ENCODE measurements around the gene VAX1.
A peak's percentile ranks its signal among the peaks of the same experiment; 100 is the strongest.

VAX1 gene

DNA sequence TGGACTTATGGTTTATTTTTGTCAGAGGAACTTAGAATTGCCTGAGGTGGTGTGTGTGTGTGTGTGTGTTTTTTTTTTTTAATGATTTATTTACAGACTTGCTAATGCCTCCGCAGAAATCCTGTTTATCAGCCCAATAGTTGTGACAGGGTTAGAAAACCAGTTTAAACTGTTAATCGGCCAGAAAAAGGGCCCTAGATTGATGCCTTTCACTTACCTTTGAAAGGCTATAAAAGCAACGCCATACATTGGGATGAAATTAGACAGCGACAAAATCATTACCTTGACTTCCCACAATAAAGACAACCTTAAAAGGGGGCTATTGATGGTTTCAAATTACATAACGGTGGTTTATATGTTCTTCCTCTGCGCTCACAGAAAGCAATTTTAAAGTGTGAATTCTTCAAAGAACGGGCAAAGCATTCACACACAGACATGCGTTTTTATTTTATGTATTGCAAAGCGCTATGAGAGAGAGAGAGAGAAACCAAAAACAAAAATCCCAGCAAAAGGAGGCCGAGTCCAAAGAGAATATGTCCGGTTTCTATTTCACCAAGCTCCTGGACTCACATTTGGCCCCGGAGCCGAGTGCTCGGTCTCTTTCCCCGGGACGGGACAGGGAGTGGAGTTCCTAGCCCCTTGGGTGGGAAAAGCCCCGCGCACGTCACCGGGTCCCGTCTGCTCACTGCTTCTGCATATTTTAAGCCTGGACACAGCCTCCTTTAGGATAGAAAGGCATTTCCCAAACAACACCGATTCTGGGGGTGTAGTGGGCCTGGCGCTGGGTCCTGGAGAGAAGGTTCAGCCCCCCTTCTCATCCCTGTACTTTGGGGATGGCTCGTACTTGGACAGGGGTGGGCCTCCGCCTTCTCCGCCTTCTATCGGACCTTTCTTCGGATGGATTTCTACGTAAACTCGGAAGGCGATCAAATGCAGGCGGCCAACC lies 26.8 kb upstream of the VAX1 start:
- H3K4me3 ChIP-seq (ENCODE audit: low read depth, low read length), result no peak overlapping the region

DNA sequence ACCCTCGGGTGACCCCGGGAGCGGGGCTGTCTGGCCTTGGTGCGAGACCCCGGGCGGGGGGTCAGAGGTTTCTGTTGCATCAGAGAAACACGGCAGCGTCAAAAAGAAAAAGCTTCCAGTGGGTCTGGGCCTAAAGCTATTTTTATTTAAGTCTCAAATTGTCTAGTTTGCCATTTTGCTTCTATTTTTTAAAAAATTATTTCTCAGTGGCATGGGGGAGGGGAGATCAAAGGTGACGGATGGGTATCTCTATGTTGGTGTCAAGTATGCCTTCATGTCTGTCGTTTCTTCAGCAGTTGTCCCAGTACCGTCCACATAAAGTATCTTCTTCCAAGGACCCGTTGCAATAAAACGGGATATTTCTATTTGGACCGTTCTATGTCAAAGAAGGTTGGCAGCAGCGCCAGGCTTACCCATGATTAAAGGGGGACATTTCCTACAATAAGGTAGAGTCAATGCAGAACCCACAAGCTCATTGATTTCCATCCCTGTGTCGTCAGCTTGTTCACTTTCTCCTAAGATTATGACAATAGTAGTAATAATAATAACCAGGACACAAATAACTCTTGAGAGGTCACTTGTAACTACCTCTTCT lies 26.0 kb upstream of the VAX1 start:
- no peak overlapping the region for H3K4me3 ChIP-seq (ENCODE audit: low read depth, low read length)

DNA sequence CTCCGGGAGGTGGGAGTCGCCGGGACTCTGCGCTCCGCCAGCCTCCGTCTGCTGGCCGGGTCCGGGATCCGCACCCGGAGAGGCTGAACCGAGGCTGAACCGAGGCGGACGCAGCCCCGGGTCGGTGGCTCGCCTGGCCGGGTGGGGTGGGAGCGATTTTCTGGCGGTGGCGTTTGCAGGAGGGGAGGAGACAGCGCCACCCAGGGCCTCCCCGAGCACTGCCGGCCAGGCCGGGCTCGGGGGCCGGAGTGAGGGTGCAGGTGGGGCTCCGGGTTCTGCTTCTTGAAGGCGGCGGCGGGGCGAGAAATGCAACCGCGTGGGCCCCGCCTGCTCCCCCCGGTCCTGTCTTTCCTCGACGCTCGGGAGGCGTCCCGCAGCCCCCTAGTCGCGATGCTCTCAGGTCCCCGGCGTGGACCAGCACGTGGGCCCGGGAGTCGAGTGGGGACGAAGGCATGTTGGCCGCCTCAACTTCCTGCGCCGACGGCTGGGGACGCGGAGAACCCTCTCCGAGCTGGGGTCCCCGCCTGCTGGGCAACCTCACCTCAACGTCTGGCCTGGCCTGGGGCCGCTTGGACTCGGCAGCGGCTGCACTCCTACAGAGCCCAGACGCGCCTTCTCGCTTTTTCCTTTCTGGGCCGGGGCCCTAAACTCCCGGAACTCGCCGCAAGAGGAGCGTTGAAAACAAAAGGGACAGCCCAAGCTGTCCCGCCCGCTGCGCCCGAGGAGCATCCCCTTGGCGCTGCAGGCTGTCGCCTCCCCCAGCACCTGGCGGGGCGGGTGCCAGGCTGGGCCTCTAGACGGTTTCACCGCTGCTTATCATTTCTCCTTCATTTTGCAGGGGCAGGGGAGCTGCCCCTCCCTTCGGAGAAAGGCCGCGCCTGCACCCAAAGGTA lies 25.2 kb upstream of the VAX1 start:
- H3K4me3 ChIP-seq (ENCODE audit: low read depth, low read length), result peak overlapping the region; percentile 24

DNA sequence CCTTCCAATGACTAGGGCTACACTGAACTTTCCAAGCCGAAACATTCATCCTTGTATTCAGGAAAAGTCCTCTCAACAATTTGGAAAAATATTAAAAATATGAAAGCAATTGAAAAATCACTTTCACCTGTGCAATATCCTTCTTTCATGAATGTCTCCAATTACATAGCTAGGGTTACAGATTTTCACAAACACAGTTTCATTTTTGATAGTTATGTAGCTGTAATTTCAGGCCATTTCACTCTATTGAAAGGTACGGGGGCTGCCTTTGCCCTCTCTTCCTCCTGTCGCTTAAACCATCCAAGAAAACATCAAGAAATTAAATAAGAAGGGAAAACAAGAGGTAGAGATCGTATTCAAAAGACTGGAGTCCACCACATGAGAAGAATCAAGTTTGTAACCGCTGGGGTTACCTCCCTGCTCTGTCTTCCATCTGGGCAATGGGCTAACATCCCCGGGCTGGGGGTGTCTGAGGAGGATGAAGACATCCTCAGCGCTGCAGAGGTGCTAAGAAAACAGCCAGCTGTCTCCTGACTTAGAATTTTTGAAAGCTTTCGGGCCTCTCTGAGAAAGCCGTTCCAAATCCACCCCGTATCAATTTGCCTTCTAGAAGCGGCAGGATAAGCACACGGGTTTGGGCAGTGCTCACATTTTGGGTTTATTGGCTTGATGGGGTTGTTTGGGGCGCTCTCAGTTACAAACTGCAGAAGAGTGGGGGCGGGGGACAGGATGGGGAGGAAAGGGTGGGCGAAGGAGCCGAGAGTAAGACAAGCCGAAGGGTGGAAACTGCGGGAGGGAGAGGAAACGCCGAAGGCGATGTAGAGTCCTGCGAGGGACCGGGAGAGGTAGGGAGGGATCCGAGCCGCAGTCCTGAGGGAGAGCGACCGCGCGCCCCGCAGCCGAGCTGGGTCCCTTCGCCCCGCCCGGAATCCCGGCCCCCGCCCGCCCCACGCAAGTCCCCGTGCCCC lies 24.3 kb upstream of the VAX1 start:
- H3K4me3 ChIP-seq (ENCODE audit: low read depth, low read length), result no peak overlapping the region

DNA sequence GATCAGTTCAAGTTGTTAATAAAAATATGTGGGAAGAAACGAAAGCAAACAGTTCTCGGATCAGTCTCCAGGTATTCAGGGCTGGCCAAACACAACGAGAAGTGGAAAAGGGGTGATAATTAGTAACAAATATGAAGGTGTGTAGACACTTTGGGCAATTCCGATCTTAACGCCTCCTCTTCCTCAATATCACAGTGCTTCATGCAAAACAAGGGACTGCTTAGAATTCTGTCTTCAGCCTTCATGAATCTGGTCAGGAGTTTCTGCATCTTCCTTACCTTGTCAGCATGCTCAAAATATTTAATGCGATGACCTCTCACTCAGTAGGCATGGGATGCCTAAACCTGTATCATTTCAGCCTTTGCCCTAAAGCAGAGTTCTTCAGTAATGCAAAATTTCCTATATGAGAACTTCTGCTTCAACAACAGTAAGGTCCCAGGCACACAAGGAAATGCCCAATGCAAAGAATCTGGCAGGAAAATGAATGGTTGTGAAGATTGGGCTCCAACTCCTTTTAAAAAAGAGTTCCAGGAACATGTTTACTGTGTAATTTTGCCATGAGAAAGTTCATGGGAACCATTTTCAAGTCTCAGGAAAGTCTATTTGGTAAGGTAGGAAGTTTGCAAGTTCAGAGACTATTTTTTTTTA lies 23.4 kb upstream of the VAX1 start:
- H3K4me3 ChIP-seq (ENCODE audit: low read depth, low read length), result no peak overlapping the region

DNA sequence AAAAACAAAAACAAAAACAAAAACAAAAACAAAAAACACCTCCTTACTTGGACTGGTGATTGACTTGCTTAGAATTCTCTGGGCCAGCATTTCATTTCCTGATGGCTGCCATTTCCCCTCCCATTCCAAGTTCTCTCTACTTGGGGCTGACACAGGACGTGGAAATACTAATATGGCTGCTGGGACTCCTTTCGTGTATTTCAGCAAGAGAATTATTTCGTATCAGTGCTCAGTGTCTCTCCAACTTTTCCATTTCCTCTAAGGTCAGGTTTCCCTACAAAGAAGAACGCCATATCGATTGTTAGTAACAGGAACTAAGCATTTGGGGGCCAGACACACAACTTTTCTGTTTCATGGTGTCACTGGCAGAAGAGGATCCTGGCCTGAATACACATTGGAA lies 22.5 kb upstream of the VAX1 start:
- no peak overlapping the region for H3K4me3 ChIP-seq (ENCODE audit: low read depth, low read length)

DNA sequence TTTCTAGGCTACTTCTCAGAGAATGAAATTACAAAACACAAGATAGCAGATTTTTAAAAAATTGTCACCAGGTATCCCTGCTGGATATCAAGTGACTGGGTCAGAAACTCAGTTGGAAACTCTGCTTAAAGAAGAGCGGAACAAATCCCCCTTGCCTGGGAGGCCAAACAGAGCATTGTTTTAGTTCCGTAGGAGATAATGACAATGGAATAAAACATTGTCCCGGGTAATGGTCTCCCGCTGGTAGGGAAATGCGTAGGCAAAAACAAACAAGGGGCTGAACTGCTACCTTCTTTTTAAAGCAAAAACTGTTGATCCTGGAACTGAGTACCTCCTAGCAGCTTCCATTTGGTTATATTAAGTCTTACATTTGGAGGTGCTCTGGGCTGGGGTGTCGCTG lies 21.3 kb upstream of the VAX1 start:
- no peak overlapping the region for H3K4me3 ChIP-seq (ENCODE audit: low read depth, low read length)

DNA sequence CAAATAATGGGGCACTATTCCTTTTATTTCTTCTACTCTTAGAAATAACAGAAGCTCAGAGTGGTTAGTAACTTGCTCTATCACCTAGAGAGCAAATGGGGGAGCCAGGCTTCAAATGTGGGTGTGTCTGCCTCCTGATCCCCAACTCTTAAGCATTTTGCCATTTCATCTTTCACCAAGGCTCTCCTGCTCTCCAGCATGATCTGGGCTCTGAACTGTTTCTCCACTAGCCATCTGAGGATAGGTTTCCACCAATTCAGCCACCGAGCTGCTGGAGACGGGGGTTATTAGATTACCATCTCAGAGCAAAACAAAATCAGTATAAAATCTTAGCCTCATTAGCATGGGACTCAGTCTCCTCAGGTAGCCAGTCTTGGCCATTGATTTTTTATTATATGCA lies 20.2 kb upstream of the VAX1 start:
- no peak overlapping the region for H3K4me3 ChIP-seq (ENCODE audit: low read depth, low read length)

DNA sequence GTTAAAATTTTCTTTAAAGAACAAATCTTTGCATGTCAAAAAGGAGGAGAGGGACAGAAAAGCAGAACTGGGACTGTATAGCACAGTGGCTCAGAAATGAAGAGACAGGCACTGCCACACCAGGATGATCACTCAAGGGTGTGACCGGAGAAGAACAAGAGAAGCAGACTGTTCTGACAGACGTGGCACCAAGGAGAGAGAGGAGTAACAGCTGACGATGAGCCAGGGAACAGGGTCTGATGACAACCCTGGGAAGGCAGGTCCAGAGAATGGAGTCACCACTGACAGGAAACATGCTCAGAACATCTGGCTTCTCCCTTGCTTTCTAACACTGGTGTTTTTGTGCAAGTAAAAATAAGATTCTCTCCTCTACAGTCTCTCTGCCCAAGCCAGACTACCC lies 14.6 kb upstream of the VAX1 start:
- no peak overlapping the region for H3K4me3 ChIP-seq (ENCODE audit: low read depth, low read length)

DNA sequence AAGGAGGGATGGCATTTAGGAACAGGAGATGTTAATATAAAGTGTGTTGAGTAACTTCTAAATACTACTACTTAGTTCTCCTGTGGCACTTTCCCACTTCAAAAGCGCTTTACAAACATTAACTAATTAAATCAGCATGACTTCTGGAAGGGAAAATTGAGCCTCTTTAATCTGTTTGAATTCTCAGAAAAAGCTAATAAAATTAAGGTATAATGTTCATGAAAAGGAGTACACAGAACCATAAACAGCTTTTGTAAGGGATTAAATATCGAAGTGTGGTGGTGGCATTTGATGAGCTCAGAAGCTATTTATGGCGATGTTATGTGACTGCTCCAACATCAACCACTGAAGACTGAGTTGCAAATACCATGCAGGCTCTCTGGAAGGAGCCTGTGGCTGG lies 10.2 kb upstream of the VAX1 start:
- no peak overlapping the region for H3K4me3 ChIP-seq (ENCODE audit: low read depth, low read length)

DNA sequence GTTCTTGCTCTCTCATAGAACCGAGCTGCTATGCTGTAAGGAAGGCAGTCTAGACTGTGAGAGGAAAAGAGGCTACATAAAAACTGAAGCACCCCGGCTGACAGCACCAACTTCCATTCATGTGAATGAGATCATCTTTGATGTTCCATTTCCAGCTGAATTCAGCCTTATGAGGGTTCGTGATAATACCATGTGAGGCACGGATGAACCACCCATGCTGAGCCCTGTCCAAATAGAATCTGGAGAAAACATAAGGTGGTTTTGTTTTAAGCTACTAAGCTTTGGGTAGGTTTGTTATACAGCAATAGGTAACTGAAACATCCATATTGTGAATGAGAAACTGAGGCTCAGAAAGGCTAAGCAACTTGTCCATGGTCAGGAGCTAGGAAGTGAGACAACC lies 6.9 kb upstream of the VAX1 start:
- no peak overlapping the region for H3K4me3 ChIP-seq (ENCODE audit: low read depth, low read length)

DNA sequence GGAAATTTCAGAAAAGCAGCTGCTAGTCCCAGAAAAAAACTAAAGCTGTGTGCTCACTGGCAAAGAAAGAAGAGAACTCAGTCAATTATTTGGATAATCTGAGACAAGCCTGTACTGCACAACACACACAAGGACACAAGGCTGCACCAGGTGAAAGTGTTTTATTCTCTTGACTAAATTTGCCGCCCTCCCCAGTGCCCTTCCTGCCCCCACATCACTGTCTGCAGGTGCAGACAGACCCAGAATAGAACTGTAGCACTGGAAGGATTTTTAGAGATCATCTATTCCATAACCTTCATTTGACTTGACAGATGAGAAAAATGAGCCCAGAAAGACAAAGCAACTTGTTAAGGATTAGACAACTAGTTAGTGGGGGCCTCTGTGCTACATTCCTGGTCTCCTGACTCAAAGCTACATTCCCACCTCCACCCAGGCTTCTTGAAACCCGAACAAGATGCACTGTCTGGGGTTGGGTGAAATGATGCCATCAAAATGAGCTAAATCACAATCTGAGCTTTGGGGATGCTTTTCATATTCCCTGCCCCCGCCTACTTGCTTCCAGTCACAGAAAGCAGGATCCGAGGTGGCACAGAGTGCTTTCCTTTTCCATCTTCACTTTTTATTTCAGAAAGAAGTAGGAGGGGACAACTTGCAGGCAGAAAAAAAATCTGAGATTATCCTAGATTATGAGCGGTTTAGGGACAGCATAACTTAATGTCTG lies 5.2 kb upstream of the VAX1 start:
- H3K4me3 ChIP-seq (ENCODE audit: low read depth, low read length), result no peak overlapping the region

DNA sequence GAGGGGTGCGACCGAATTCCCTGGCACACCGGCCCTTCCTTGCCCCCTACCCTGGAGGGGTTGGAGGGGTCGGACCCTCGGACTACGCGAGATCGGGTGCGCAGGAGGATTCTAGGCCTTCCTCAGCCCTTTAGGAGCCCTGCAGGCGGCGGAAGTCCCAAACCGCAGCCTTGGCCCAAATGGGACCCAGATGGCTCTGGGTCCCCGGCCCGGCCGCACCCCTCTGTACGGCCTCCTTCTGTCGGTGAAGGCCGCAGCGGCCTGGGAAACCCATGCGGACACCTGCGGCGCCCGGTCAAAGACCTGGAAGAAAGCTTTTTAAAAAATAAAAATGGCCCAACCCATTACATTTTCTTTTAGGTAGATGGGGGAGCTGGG lies 2.4 kb upstream of the VAX1 start:
- no peak overlapping the region for H3K4me3 ChIP-seq (ENCODE audit: low read depth, low read length)

DNA sequence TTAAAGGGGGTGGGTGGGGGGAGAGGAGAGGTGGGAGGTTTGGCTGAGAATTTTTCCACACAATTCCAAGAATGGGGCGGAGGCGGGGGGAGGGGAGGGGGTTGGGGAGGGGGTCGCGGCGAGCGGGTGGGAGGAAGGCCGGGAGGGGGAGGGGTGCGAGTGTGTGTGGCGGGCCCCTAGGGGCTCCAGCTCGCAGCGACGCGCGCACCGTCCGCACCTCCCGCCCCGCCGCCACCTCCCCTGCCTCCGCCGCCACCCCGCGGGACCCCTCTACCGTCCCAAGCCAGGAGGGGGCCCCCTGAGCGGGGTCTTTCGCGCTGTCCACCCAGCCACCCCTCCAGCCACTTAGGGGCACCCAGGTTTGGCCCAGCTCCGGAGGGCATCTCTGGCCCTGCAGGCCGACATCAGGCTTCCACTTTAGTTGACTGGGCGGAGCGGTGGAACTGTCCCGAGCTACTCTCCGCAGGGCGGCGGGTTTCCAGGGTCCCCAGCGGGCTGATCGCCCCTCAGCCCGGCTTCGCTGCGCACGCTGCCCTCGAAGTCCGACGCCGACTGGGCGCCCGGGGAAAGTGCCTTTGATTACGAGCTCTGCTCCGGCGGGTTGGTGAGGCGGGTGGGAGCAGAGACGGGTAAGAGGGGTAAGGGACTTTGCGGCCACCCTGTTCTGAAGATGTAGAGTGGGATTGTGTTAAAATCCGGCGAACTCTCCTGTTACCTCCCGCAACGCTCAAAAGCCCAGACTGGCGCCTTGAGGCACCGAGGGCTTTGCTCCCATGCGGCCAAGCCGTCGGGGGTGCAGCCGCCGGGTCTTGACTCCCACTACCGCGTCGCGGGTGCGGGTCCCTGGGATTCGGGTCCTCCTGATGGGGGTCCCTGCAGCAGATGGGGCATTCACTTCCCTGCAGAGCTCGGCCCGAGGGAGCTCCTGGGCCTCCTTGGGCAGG lies 1.8 kb upstream of the VAX1 start:
- no peak overlapping the region for H3K4me3 ChIP-seq (ENCODE audit: low read depth, low read length)

DNA sequence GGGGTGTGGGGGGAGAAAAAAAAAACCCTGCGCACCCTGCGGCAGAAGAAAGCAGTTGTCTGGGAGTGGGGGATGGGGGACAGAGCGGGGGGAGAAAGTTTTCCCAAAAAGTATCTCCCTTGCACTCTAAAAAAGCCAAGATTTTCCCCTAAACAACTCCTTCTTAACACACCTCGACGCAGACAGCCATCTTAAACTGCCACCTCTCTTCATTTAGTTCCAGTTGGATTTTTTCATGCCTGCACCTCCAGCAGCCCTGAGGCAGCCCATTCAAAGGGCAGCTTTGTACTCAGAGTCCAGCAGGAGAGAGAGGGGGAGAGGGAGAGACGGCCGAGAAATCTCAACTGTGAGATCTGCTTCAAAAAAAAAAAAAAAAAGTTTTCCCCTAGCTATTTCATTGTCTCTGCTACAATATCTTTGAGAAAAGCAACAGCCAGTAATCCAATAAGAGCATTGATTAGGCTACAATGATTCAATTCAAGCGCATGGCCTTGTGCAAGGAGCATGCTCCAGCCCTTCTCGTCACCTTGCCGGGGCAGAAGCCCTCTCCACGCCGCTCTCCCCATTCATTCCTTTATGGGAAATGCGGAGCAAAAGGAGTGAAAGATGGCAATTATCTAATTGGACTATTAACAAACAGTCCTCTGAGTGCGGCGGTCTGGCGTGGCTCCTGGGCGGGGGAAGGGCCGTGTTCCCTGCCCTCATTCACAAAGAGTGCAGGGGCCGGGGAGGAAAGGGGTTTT lies 939 bp upstream of the VAX1 start:
- no peak overlapping the region for H3K4me3 ChIP-seq (ENCODE audit: low read depth, low read length)

DNA sequence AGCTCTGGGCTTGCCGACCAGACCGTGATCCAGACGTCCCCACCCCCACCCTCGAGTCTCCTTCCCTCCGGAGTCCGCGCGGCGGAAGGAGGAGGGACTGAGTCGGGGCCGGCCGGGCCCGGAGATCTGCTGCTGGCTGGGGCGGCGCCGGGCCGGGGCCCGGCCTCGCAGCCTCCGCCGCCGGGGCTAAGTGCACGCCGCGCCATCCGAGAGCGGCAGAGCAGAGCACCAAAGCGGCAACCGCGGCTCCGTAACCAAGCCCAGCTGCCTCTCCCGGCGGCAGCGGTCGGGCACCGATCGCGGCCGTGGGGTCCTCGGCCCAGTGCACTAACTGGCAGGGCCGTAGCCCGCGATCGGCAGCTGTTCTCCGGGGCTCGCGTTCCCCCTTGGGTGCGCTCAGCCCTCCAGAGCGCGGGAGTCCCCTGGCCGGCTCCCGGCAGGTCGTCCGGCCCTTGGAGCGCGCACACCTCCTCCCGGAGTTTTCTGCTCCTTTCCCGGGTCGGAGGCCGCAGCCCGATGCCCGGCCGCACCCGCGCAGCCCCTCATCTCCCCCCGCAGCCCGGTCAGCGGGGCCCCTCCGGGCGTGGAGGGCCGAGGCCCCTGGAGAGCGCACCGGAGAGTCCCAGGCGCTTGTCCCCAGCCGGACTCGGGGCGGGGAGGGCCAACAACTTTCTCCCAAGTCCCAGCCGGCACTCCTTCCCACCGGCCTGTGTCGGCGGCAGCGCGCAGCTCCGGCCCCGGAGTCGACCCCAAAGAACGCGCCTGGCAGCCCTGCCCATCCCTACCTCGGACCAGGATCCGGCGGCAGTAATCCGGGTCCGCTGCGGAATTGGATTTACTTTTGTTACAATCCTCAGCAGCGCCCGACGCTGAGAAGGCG lies 799 bp downstream of the VAX1 start:
- peak overlapping the region; percentile 4 for H3K4me3 ChIP-seq (ENCODE audit: low read depth, low read length)
